MM.1S (cell line): Measurements from ENCODE around the gene PNKD.

Experiments used
- DNase-seq: peaks from one replicate; pipeline ENCODE4 v3.0.0-alpha.2; 2015
- H2AFZ ChIP-seq: fragments of 300-600 bp; sonication (generic); 2 replicates; pipeline ENCODE4 v1.6.0; 2016; ENCODE audit warnings: antibody characterized with exemption, low read length
- H3F3A ChIP-seq: fragments of 300-600 bp; sonication (generic); 2 replicates; pipeline ENCODE4 v1.6.1; 2016; ENCODE audit warnings: mild to moderate bottlenecking, antibody characterized with exemption, low read length, moderate library complexity, mixed read lengths; ENCODE audit not compliant: insufficient read depth
- H3K27ac ChIP-seq: fragments of 300-600 bp; sonication (generic); 2 replicates; pipeline ENCODE4 v1.5.1; 2016; ENCODE audit warnings: mild to moderate bottlenecking, low read length
- H3K27me3 ChIP-seq: fragments of 300-600 bp; sonication (generic); replicated peaks from 2 replicates; pipeline ENCODE4 v1.6.0; 2016; ENCODE audit warnings: low read length; ENCODE audit not compliant: insufficient read depth
- H3K36me3 ChIP-seq: fragments of 300-600 bp; sonication (generic); replicated peaks from 2 replicates; pipeline ENCODE4 v1.6.1; 2016; ENCODE audit warnings: mild to moderate bottlenecking, low read length, mixed read lengths; ENCODE audit not compliant: insufficient read depth
- H3K4me1 ChIP-seq: fragments of 300-600 bp; sonication (generic); 2 replicates; pipeline ENCODE4 v1.6.1; 2016; ENCODE audit warnings: low read length, mixed read lengths
- H3K4me2 ChIP-seq: fragments of 300-600 bp; sonication (generic); 2 replicates; pipeline ENCODE4 v1.6.0; 2016; ENCODE audit warnings: low read depth, low read length
- H3K4me3 ChIP-seq: fragments of 300-600 bp; sonication (generic); 2 replicates; pipeline ENCODE4 v1.5.1; 2016; ENCODE audit warnings: low read length, mixed read lengths
- H3K79me2 ChIP-seq: fragments of 300-600 bp; sonication (generic); 2 replicates; pipeline ENCODE4 v1.6.1; 2016; ENCODE audit warnings: mixed run types, low read length, mixed read lengths
- H3K9ac ChIP-seq: fragments of 300-600 bp; sonication (generic); 2 replicates; pipeline ENCODE4 v1.6.1; 2016; ENCODE audit warnings: low read length, mixed read lengths
- H3K9me2 ChIP-seq: fragments of 300-600 bp; sonication (generic); replicated peaks from 2 replicates; pipeline ENCODE4 v1.6.1; 2016; ENCODE audit warnings: mild to moderate bottlenecking, low read length, mixed read lengths; ENCODE audit not compliant: insufficient read depth
- H3K9me3 ChIP-seq: fragments of 300-600 bp; sonication (generic); replicated peaks from 2 replicates; pipeline ENCODE4 v1.6.1; 2016; ENCODE audit warnings: mild to moderate bottlenecking, low read length, mixed read lengths; ENCODE audit not compliant: insufficient read depth
- H4K20me1 ChIP-seq: fragments of 300-600 bp; sonication (generic); 2 replicates; pipeline ENCODE4 v1.6.1; 2016; ENCODE audit warnings: mild to moderate bottlenecking, low read length, moderate library complexity, mixed read lengths; ENCODE audit not compliant: insufficient read depth
- EZH2 ChIP-seq: fragments of 300-600 bp; sonication (generic); optimal IDR thresholded peaks from 2 replicates; pipeline ENCODE3; 2017; ENCODE audit warnings: low read depth, mild to moderate bottlenecking, antibody characterized with exemption, low read length, mixed read lengths
- EZH2phosphoT487 ChIP-seq: fragments of 300-600 bp; sonication (generic); IDR thresholded peaks from 2 replicates; pipeline ENCODE4 v1.6.1; 2018; ENCODE audit warnings: antibody characterized with exemption, low read length
- TF ChIP-seq, protein P1 (sequence below): fragments of 300-600 bp; sonication (generic); IDR thresholded peaks from 2 replicates; pipeline ENCODE4 v1.5.1; 2016; ENCODE audit warnings: antibody characterized with exemption, low read length, mixed read lengths

PNKD gene

DNA sequence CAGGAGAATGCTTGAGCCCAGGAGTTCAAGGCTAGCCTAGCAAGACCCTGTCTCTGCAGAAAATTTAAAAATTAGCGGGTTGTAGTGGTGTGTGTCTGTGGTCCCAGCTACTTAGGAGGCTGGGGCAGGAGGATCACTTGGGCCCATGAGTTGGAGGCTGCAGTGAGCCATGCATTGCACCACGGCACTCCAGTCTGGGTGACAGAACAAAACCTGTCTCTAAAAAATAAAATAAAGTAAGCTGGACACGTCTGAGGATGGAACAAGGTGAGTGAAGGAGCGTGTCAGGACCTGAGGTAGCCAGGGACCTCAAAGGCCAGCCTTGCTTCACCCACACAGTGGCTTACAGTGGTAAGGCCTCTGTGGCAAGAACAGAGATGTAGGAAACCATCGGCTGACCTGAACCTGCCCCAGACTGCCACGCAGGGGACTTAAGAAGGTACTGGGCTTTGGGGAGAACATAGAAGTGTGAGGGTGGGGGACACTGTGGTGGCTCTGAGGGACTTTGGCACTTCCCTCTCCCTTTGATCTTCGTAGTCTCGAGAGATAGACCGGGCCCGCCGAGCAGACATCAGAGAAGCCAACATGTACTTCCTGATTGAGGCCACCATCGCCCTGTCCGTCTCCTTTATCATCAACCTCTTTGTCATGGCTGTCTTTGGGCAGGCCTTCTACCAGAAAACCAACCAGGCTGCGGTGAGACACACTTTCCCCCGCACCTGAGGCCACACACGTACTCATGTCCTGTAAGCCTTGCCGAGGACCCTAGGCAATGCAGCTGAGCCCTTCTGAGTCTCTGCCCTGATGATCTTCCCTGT, 119.2 kb downstream of the PNKD start:
- no peaks in the 10 kb centered on the region for H3K4me1 ChIP-seq
- no peaks in the 10 kb centered on the region for H3K36me3 ChIP-seq
- H3K4me3 ChIP-seq, result no peak overlapping the region
- no peak for DNase-seq
- no peaks in the 10 kb centered on the region for H3F3A ChIP-seq
- peaks cover 7% of the 10 kb centered on the region; the same call in 1 of the 2 replicates for H3K27me3 ChIP-seq
- no peak overlapping the region for H2AFZ ChIP-seq
- TF ChIP-seq EZH2phosphoT487 (no peak), EZH2 (no peak)
- TF ChIP-seq, protein P1, sequence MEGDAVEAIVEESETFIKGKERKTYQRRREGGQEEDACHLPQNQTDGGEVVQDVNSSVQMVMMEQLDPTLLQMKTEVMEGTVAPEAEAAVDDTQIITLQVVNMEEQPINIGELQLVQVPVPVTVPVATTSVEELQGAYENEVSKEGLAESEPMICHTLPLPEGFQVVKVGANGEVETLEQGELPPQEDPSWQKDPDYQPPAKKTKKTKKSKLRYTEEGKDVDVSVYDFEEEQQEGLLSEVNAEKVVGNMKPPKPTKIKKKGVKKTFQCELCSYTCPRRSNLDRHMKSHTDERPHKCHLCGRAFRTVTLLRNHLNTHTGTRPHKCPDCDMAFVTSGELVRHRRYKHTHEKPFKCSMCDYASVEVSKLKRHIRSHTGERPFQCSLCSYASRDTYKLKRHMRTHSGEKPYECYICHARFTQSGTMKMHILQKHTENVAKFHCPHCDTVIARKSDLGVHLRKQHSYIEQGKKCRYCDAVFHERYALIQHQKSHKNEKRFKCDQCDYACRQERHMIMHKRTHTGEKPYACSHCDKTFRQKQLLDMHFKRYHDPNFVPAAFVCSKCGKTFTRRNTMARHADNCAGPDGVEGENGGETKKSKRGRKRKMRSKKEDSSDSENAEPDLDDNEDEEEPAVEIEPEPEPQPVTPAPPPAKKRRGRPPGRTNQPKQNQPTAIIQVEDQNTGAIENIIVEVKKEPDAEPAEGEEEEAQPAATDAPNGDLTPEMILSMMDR, result no peak
- no peaks in the 10 kb centered on the region for H3K79me2 ChIP-seq
- H3K9me2 ChIP-seq, result no peaks in the 10 kb centered on the region
- no peak overlapping the region for H3K9ac ChIP-seq
- H3K4me2 ChIP-seq, result no peak overlapping the region
- H4K20me1 ChIP-seq, result no peaks in the 10 kb centered on the region
- no peaks in the 10 kb centered on the region for H3K9me3 ChIP-seq
- no peak overlapping the region for H3K27ac ChIP-seq

DNA sequence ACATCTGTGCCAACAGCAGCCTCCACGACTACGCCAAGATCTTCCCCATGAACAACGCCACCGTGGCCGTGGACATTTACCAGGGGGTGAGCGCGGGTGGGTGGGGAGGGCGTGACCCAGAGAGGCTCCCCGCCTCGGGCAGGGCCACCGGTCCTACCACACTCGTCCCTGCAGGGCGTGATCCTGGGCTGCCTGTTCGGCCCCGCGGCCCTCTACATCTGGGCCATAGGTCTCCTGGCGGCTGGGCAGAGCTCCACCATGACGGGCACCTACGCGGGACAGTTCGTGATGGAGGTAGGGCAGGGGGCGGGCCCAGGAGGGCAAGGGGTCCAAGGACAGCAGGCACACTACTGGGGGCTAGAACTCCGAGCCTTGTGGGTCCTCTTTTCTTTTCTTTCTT, 120.9 kb downstream of the PNKD start:
- no peaks in the 10 kb centered on the region for H3K9me2 ChIP-seq
- TF ChIP-seq EZH2, result no peak
- no peak for TF ChIP-seq EZH2phosphoT487
- TF ChIP-seq, protein P1, result no peak
- H3K79me2 ChIP-seq, result no peaks in the 10 kb centered on the region
- no peaks in the 10 kb centered on the region for H3F3A ChIP-seq
- H3K36me3 ChIP-seq, result no peaks in the 10 kb centered on the region
- no peak overlapping the region for H2AFZ ChIP-seq
- H4K20me1 ChIP-seq, result no peaks in the 10 kb centered on the region
- no peak overlapping the region for H3K4me3 ChIP-seq
- H3K4me2 ChIP-seq, result no peak overlapping the region
- H3K4me1 ChIP-seq, result no peaks in the 10 kb centered on the region
- no peak for DNase-seq
- H3K9me3 ChIP-seq, result no peaks in the 10 kb centered on the region
- H3K9ac ChIP-seq, result no peak overlapping the region
- no peak overlapping the region for H3K27ac ChIP-seq
- peaks cover 7% of the 10 kb centered on the region; the same call in 1 of the 2 replicates for H3K27me3 ChIP-seq

- Histone ChIP-seq H3F3A (no peaks in the 10 kb centered on the region), H3K27ac (no peak overlapping the region), H3K9me2 (no peaks in the 10 kb centered on the region), H3K27me3 (peaks cover 9% of the 10 kb centered on the region), H3K79me2 (no peaks in the 10 kb centered on the region), H3K4me2 (no peak overlapping the region), H3K36me3 (no peaks in the 10 kb centered on the region), H3K9me3 (no peaks in the 10 kb centered on the region), H2AFZ (no peak overlapping the region), H3K9ac (no peak overlapping the region), H3K4me1 (peaks cover 7% of the 10 kb centered on the region; the same call in 1 of the 2 replicates), H3K4me3 (no peak overlapping the region), H4K20me1 (no peaks in the 10 kb centered on the region)
- DNase-seq, result no peak
- TF ChIP-seq EZH2, result no peak
- TF ChIP-seq, protein P1, result no peak
- TF ChIP-seq EZH2phosphoT487, result no peak
Observed at GRCh38 chr2:218392459-218392858, 122.1 kb downstream of the PNKD start.
